Mucosa of descending colon (tissue), 3 donors: ENCODE data around the gene SUCLA2. TPM values are rescaled to one million over a fixed set of nuclear protein-coding genes. Genes with fewer than 3 reads are reported as not detected.
"Not testable (repeated sequence)": the region's sequence is repeated elsewhere in the genome, so short reads cannot be mapped to it uniquely, and the experiment has no call there.

Source experiments
- ATAC-seq: fragments of 200-7000 bp; cut with Tn5 transposase; one replicate; pipeline ENCODE4 v1.9.1; 2020; ENCODE audit warnings: mild to moderate bottlenecking, moderate library complexity
- DNase-seq, 3 donors: peaks; one replicate each; pipeline ENCODE4 v3.0.0-alpha.2; 2020
- H3K36me3 ChIP-seq: fragments of 200-600 bp; one replicate; pipeline ENCODE4 v1.8.0; 2021; ENCODE audit warnings: low read depth, mild to moderate bottlenecking
- H3K4me1 ChIP-seq: fragments of 200-600 bp; one replicate; pipeline ENCODE4 v1.8.0; 2021; ENCODE audit warnings: low read depth, mild to moderate bottlenecking
- H3K4me3 ChIP-seq: fragments of 200-600 bp; one replicate; pipeline ENCODE4 v1.8.0; 2021; ENCODE audit warnings: mild to moderate bottlenecking
- H3K9me3 ChIP-seq: fragments of 200-600 bp; one replicate; pipeline ENCODE4 v1.8.0; 2021; ENCODE audit warnings: mild to moderate bottlenecking
- intact Hi-C, 2 donors: fragments of 100-400 bp; cut with DNase I in 1 of 2; cut with micrococcal nuclease in 1 of 2; formaldehyde crosslinking; loops; one replicate each; pipeline versions ENCODE4 v1.11.0 to v1.11.1; 2022; cut with DNase I, micrococcal nuclease
- total RNA-seq, 3 donors: library from RNA; stranded (reverse); fragmentation: NEBNext Ultra II Directional in 2 of 3; extraction: Animal tissue kit (Norgen Biotek cat#: 25700) in 2 of 3; gene quantifications; one replicate each; pipeline versions ENCODE4 v1.2.1 to v1.2.4, GENCODE V29; 2021 to 2023
- TF ChIP-seq, protein P1 (sequence below): fragments of 200-600 bp; IDR thresholded peaks from one replicate; pipeline ENCODE4 v1.8.0; 2022; ENCODE audit warnings: antibody characterized with exemption, mild to moderate bottlenecking
- donor health status: DM: no; HTN: no; CAD: no; lungs with moderate emphysema.
- donor health status: DM: no; HTN: no; CAD: no.
- donor health status: DM: no; HTN: yes; CAD: no.

SUCLA2 gene
- total RNA-seq, 3 donors from 2014 or later: 42.3 to 66.8 (median 62.1) TPM

DNA sequence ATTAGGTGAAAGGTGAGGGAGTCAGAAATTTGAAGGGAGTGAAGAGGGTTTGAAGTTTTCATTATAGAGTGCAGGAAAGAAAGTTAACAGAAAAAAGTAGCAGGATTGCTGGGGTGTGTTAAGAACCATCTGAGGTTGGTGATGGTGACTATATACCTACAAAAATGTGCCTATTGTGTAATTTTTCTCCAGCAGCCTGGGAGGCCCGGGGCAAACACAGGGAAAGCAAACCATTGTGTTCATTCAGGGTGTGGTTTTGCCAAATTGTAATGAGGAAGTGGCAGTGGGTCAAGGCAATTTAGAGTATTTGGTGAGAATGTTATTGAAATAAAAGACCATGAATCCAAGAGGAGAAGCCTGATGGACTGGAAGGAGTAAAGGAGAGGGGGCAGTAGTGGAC is 8.2 kb upstream of the SUCLA2 start:
- TF ChIP-seq, protein P1, sequence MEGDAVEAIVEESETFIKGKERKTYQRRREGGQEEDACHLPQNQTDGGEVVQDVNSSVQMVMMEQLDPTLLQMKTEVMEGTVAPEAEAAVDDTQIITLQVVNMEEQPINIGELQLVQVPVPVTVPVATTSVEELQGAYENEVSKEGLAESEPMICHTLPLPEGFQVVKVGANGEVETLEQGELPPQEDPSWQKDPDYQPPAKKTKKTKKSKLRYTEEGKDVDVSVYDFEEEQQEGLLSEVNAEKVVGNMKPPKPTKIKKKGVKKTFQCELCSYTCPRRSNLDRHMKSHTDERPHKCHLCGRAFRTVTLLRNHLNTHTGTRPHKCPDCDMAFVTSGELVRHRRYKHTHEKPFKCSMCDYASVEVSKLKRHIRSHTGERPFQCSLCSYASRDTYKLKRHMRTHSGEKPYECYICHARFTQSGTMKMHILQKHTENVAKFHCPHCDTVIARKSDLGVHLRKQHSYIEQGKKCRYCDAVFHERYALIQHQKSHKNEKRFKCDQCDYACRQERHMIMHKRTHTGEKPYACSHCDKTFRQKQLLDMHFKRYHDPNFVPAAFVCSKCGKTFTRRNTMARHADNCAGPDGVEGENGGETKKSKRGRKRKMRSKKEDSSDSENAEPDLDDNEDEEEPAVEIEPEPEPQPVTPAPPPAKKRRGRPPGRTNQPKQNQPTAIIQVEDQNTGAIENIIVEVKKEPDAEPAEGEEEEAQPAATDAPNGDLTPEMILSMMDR: no peak
- peak; percentile 86 for ATAC-seq

DNA sequence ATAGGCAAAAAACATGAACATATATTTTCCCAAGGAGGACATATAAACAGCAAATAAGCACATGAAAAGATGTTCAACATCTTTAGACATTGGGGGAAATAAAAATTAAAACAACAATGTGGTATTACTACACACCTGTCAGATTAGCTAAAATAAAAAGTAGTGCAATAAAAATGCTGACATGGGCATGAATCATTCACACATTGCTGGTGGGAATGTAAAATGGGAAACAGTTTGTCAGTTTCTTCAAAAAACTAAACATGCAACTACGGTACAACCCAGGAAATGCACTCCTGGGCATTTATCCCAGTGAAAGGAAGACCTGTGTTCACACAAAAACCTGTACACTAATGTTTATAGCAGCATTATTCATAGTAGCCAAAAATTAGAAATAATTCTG is 5.3 kb upstream of the SUCLA2 start:
- H3K4me1 ChIP-seq: no peaks in the 10 kb centered on the region
- no peaks in the 10 kb centered on the region for H3K9me3 ChIP-seq
- DNase-seq (no peak), ATAC-seq (no peak)
- TF ChIP-seq, protein P1: no peak
- intact Hi-C loops: no loop called here
- H3K4me3 ChIP-seq: no peak overlapping the region
- H3K36me3 ChIP-seq: no peaks in the 10 kb centered on the region

More for the DNA sequence above, 8.2 kb upstream of the SUCLA2 start:
- intact Hi-C loops: no loop called here
- Histone ChIP-seq H3K4me3 (no peak overlapping the region), H3K4me1 (no peaks in the 10 kb centered on the region), H3K36me3 (no peaks in the 10 kb centered on the region), H3K9me3 (no peaks in the 10 kb centered on the region)
- peak in 1 of 3 donors; percentile 22 for DNase-seq

DNA sequence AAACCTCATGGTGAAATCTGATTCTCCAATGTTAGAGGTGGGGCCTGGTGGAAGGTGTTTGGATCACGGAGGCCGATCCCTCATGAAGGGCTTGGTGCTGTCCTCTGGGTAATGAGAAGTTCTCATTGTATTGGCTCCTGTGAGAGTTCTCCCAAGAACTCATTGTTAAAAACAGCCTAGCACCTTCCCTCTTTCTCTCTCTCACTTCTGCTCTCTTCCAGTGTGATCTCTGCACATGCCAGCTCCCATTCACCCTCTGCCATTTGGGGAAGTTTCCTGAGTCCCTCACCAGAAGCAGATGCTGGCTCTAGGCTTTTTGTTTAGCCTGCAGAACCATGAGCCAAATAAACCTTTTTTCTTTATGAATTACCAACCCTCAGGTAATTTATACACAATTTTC is 3.1 kb upstream of the SUCLA2 start:
- Histone ChIP-seq H3K4me1 (peaks cover 7% of the 10 kb centered on the region), H3K4me3 (no peak overlapping the region), H3K9me3 (no peaks in the 10 kb centered on the region), H3K36me3 (no peaks in the 10 kb centered on the region)
- TF ChIP-seq, protein P1: no peak
- no peak for ATAC-seq
- intact Hi-C loops: no loop called here
- DNase-seq: no peak

DNA sequence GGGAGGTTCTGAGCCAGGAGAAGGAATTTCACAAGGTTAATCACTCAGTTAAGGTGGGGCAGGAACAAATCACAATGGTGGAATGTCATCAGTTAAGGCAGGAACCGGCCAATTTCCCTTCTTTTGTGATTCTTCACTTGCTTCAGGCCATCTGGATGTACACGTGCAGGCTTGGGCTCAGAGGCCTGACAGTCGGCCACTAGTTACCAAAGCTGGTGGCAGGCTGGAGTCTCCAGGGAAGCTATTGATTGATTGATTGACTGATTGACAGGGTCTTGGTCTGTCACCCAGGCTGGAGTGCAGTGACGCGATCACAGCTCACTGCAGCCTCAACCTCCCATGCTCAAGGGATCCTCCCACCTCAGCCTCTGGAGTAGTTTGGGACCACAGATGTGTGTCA is 926 bp upstream of the SUCLA2 start:
- not testable (repeated sequence) for DNase-seq, ATAC-seq

DNA sequence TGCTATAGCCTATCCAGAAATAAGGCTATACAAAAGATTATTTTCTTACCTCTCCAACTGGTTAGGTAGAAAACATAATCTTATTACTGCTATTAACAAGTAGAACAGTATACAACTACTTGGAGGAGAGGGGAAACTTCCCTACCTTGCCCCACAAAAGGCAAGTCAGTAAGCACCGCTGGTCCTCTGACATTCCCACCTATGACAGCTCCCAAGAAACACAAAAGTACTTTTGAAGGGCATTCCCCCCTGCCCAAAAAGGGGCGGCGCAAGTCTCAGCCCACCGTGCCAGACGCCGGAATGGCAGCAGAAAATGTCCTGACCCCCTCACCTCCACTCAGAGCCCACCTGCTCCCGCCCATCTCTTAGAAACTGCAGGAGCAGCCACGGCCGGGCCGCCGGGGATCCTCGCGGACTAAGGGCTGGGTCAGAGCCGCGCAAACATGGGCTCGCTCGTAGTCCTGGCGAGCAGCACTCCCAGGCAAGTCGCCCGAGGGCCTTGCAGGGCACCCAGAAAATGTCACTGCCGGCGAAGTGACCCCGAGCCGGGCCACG is 437 bp downstream of the SUCLA2 start:
- H3K4me1 ChIP-seq: peaks cover 12% of the 10 kb centered on the region
- no peaks in the 10 kb centered on the region for H3K9me3 ChIP-seq
- no peaks in the 10 kb centered on the region for H3K36me3 ChIP-seq
- DNase-seq (no peak), ATAC-seq (peak; percentile 61)
- TF ChIP-seq, protein P1: no peak
- intact Hi-C loops: no loop called here
- H3K4me3 ChIP-seq: peak overlapping the region; percentile 93

More for the DNA sequence above, 926 bp upstream of the SUCLA2 start:
- intact Hi-C loops, H3K4me3 ChIP-seq, H3K36me3 ChIP-seq, H3K9me3 ChIP-seq: not testable (repeated sequence)
- peaks cover 12% of the 10 kb centered on the region for H3K4me1 ChIP-seq

DNA sequence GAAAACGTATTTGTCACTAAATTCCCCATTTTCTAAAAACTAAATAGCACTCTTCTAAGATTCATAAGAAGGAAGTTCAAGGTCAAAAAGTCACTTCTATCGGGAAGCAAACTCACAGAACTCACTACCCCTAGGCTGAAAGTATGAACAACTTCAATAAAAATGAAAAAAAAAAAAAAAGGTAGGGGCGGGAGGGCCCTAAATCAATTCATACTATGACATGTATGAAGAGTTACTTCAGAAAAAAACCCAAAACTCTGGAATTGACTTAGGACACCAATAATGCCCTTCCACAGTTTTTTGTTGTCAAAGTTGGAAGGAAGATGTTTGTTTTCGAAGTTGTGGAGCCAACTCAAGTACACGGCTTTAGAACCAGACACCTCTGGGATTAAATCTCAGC is 1.1 kb downstream of the SUCLA2 start:
- DNase-seq: no peak
- Histone ChIP-seq H3K4me1 (peaks cover 12% of the 10 kb centered on the region), H3K4me3 (no peak overlapping the region), H3K36me3 (no peaks in the 10 kb centered on the region), H3K9me3 (no peaks in the 10 kb centered on the region)
- ATAC-seq: no peak
- TF ChIP-seq, protein P1: no peak
- intact Hi-C loops: no loop called here
